ENCODE results near the gene PTGES3L.

PTGES3L gene

GRCh38 chr17:42969001-42969581, 10.8 kb downstream of the PTGES3L start:
- no peak for DNase-seq (ENCODE audit: low read depth)
- H3K4me3 ChIP-seq (ENCODE audit: low read length) = no peak overlapping the region
- TF ChIP-seq CTCF (conservative IDR thresholded peaks at IDR 0.05; ENCODE audit: low read length) = no peak

GRCh38 chr17:42967925-42968324, 12.0 kb downstream of the PTGES3L start:
- TF ChIP-seq CTCF (conservative IDR thresholded peaks at IDR 0.05; ENCODE audit: low read length) = no peak
- DNase-seq (ENCODE audit: low read depth) = no peak
- no peak overlapping the region for H3K4me3 ChIP-seq (ENCODE audit: low read length)

- DNase-seq (ENCODE audit: low read depth) = peak; percentile 93
- TF ChIP-seq CTCF (conservative IDR thresholded peaks at IDR 0.05; ENCODE audit: low read length) = no peak
- peak within 1 kb of the TSS; percentile 86 for H3K4me3 ChIP-seq (ENCODE audit: low read length)
These were observed 15.5 kb downstream of the PTGES3L start, which contains the start of gene AARSD1 for GRCh38 chr17:42964161-42964932. TSS of gene AARSD1 (minus strand) at chr17:42964454. CDS start at chr17:42964440, 14 bp downstream.

GRCh38 chr17:42953669-42954068, 26.2 kb downstream of the PTGES3L start:
- DNase-seq (ENCODE audit: low read depth) = no peak
- H3K4me3 ChIP-seq (ENCODE audit: low read length) = no peak overlapping the region
- TF ChIP-seq CTCF (conservative IDR thresholded peaks at IDR 0.05; ENCODE audit: low read length) = no peak

GRCh38 chr17:42950044-42950783, 29.7 kb downstream of the PTGES3L start:
- TF ChIP-seq CTCF (conservative IDR thresholded peaks at IDR 0.05; ENCODE audit: low read length) = no peak
- no peak for DNase-seq (ENCODE audit: low read depth)
- no peak overlapping the region for H3K4me3 ChIP-seq (ENCODE audit: low read length)

GRCh38 chr17:42946812-42947211, 33.1 kb downstream of the PTGES3L start:
- DNase-seq (ENCODE audit: low read depth) = no peak
- TF ChIP-seq CTCF (conservative IDR thresholded peaks at IDR 0.05; ENCODE audit: low read length) = no peak
- H3K4me3 ChIP-seq (ENCODE audit: low read length) = no peak overlapping the region

Data from AG10803 (cell line).